Measurements from ENCODE around the gene FAT1. TPM values are rescaled to one million over a fixed set of nuclear protein-coding genes. Genes with fewer than 3 reads are reported as not detected.

The FAT1 gene
- total RNA-seq, 1 experiment from 2014 or later = 107 TPM

DNA sequence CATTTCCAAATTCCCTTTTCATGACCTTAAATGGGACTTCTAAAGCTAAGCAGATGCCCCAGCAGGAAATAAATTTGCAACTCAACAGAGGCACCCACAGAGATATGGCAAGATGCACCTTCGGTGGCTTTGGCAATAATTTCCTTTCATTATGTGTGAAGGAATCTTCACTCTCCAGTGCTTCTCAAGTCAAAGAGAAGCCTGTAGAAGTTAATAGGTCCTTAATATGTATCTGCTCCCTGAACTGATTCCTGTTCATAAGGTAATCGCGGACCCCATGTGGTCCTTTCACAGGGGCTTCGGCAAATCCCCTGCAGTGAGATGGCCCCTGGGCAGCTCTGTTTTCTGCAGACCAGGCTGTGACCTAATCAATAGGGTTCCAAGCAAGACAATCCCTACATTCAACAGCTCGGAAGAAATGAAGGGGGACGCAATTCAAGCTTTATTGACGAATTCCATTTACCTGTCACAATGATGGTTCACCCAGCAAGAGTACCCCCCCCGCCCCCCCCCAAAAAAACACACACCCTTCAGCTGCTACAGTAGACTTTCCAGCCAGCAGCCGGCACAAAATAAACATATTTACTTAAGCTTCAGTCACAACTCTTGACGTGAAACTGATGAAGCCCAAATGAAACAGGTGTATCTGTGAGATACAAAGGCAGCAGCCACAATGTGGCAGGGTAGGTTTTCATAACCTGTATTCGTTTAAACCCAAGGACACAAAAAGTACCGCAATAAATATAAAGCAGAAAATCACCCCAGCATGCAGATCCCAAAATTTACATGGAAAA lies 35.3 kb downstream of the FAT1 start:
- Histone ChIP-seq H3K4me3 (ENCODE audit: low read depth, low read length, poor library complexity, severe bottlenecking) (peak overlapping the region; percentile 5), H3K27ac (ENCODE audit: low read depth, low read length, poor library complexity, severe bottlenecking) (peak overlapping the region; percentile 70), H3K27me3 (replicated peaks; ENCODE audit: insufficient read depth, low read depth, low read length, poor library complexity) (no peaks in the 10 kb centered on the region), H3K4me1 (ENCODE audit: insufficient read depth, low read length, poor library complexity, severe bottlenecking) (peaks cover 75% of the 10 kb centered on the region), H3K36me3 (ENCODE audit: insufficient read depth, low read length, poor library complexity, severe bottlenecking) (no peaks in the 10 kb centered on the region), H3K9me3 (ENCODE audit: low read depth, low read length, poor library complexity, severe bottlenecking) (no peaks in the 10 kb centered on the region)
- CTCF ChIA-PET = interaction anchor here (0.9 kb wide), 1 partner anchor 19 kb away, joined by 4 read pairs; no protein-coding TSS in a partner anchor
- TF ChIP-seq, protein P1, sequence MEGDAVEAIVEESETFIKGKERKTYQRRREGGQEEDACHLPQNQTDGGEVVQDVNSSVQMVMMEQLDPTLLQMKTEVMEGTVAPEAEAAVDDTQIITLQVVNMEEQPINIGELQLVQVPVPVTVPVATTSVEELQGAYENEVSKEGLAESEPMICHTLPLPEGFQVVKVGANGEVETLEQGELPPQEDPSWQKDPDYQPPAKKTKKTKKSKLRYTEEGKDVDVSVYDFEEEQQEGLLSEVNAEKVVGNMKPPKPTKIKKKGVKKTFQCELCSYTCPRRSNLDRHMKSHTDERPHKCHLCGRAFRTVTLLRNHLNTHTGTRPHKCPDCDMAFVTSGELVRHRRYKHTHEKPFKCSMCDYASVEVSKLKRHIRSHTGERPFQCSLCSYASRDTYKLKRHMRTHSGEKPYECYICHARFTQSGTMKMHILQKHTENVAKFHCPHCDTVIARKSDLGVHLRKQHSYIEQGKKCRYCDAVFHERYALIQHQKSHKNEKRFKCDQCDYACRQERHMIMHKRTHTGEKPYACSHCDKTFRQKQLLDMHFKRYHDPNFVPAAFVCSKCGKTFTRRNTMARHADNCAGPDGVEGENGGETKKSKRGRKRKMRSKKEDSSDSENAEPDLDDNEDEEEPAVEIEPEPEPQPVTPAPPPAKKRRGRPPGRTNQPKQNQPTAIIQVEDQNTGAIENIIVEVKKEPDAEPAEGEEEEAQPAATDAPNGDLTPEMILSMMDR (conservative IDR thresholded peaks at IDR 0.05; ENCODE audit: low read depth, low read length) = no peak
- no peak for TF ChIP-seq EZH2 (IDR thresholded peaks at IDR 0.05; ENCODE audit: borderline replicate concordance, low read depth, low read length, poor library complexity, severe bottlenecking)
- no TSS peak for BruUV-seq (replicated peaks)
- peak; percentile 90 for DNase-seq (ENCODE audit: low spot score)
- POLR2A ChIA-PET (ENCODE audit: low non-redundant PET) = interaction anchor here (0.6 kb wide), 2 partner anchors 24 to 1045 kb away, joined by 4 to 15 read pairs; no protein-coding TSS in a partner anchor
- intact Hi-C loops (cut with micrococcal nuclease; ENCODE audit: unreplicated experiment) = no loop called here

DNA sequence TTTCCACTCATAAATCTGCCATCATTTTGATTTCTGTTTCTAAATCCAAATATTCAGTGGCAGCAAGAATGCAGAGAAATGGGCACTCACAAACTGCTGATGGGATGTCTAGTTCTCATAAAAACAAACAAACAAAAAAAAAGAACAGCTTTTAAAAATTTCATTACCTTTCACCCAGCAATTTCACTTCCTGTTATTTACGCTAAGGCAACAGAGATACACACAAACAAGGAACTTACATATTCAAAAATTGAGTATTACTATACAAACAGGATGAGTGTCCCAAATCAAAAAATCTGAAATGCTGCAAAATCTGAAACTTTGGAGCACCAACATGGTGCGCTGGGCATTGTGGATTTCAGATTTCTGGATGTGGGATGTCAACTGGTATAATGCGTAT lies 36.4 kb downstream of the FAT1 start:
- peaks cover 65% of the 10 kb centered on the region for H3K4me1 ChIP-seq (ENCODE audit: insufficient read depth, low read length, poor library complexity, severe bottlenecking)
- no peaks in the 10 kb centered on the region for H3K36me3 ChIP-seq (ENCODE audit: insufficient read depth, low read length, poor library complexity, severe bottlenecking)

DNA sequence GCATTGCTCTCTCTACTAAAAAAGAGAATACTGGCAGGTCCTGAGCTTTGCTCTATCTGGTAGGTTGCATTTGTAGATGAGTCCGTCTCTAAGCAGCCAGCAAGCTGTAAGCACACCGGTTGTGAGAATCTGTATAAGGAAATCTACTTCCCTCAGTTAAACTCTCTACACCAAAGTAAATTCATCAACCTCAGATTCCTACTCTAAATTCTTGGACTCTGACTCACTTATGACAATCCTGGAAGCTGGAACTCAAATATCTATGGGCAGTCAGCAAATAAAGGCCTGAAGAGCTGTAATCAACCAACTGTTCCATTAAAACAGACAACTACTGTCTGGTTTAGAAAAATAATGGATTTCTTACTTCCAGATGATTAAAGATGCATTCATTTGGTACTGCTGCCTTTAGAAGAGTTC lies 37.9 kb downstream of the FAT1 start:
- BruUV-seq (replicated peaks) = no TSS peak
- peak; percentile 86 for DNase-seq (ENCODE audit: low spot score)
- POLR2A ChIA-PET (ENCODE audit: low non-redundant PET) = no interaction called here
- peak overlapping the region; percentile 70 for H3K27ac ChIP-seq (ENCODE audit: low read depth, low read length, poor library complexity, severe bottlenecking)
- no peaks in the 10 kb centered on the region for H3K27me3 ChIP-seq (replicated peaks; ENCODE audit: insufficient read depth, low read depth, low read length, poor library complexity)
- intact Hi-C loops (cut with micrococcal nuclease; ENCODE audit: unreplicated experiment) = no loop called here
- TF ChIP-seq EZH2 (IDR thresholded peaks at IDR 0.05; ENCODE audit: borderline replicate concordance, low read depth, low read length, poor library complexity, severe bottlenecking) = no peak
- TF ChIP-seq, protein P1 (conservative IDR thresholded peaks at IDR 0.05; ENCODE audit: low read depth, low read length) = no peak
- peak overlapping the region; percentile 15 for H3K4me3 ChIP-seq (ENCODE audit: low read depth, low read length, poor library complexity, severe bottlenecking)
- H3K36me3 ChIP-seq (ENCODE audit: insufficient read depth, low read length, poor library complexity, severe bottlenecking) = no peaks in the 10 kb centered on the region
- no peaks in the 10 kb centered on the region for H3K9me3 ChIP-seq (ENCODE audit: low read depth, low read length, poor library complexity, severe bottlenecking)
- peaks cover 70% of the 10 kb centered on the region for H3K4me1 ChIP-seq (ENCODE audit: insufficient read depth, low read length, poor library complexity, severe bottlenecking)
- CTCF ChIA-PET = no interaction called here

More for the DNA sequence above, 36.4 kb downstream of the FAT1 start:
- no peak for TF ChIP-seq EZH2 (IDR thresholded peaks at IDR 0.05; ENCODE audit: borderline replicate concordance, low read depth, low read length, poor library complexity, severe bottlenecking)
- TF ChIP-seq, protein P1 (conservative IDR thresholded peaks at IDR 0.05; ENCODE audit: low read depth, low read length) = no peak
- Histone ChIP-seq H3K27me3 (replicated peaks; ENCODE audit: insufficient read depth, low read depth, low read length, poor library complexity) (no peaks in the 10 kb centered on the region), H3K4me3 (ENCODE audit: low read depth, low read length, poor library complexity, severe bottlenecking) (no peak overlapping the region), H3K27ac (ENCODE audit: low read depth, low read length, poor library complexity, severe bottlenecking) (peak overlapping the region; percentile 70), H3K9me3 (ENCODE audit: low read depth, low read length, poor library complexity, severe bottlenecking) (no peaks in the 10 kb centered on the region)
- no peak for DNase-seq (ENCODE audit: low spot score)
- ChIA-PET CTCF (no interaction called here), POLR2A (ENCODE audit: low non-redundant PET) (no interaction called here)
- BruUV-seq (replicated peaks) = no TSS peak
- intact Hi-C loops (cut with micrococcal nuclease; ENCODE audit: unreplicated experiment) = no loop called here

Data from A673 (cell line).